Adrenal gland (tissue), 12 donors: Measurements from ENCODE around the gene FMN1. TPM values are rescaled to one million over a fixed set of nuclear protein-coding genes. Genes with fewer than 3 reads are reported as not detected.
A peak's percentile ranks its signal among the peaks of the same experiment; 100 is the strongest.

Experiments used
- DNase-seq, 7 donors: peaks; one replicate each; pipeline ENCODE4 v3.0.0-alpha.2; 2019 to 2020
- H3K27ac ChIP-seq, 5 donors: fragments of 200-600 bp; sonication (generic) in 4 of 5; 1 replicate in 3 of 5; 2 replicates in 2 of 5; pipeline versions ENCODE4 v1.5.1 to v1.8.0; 2016 to 2020; ENCODE audit warnings: mild to moderate bottlenecking in 1 of 5
- H3K27me3 ChIP-seq: fragments of 200-600 bp; 2 replicates; pipeline ENCODE4 v1.8.0; 2021
- H3K36me3 ChIP-seq, 2 donors: fragments of 200-600 bp; replicated peaks in 1 of 2; 1 replicate in 1 of 2; 2 replicates in 1 of 2; pipeline versions ENCODE4 v1.5.1 to v1.8.0; 2018 to 2022
- H3K4me1 ChIP-seq, 2 donors: fragments of 200-600 bp; replicated peaks in 1 of 2; 1 replicate in 1 of 2; 2 replicates in 1 of 2; pipeline versions ENCODE4 v1.5.1 to v1.8.0; 2018 to 2021
- H3K4me3 ChIP-seq, 4 donors: fragments of 200-600 bp; sonication (generic) in 3 of 4; one replicate each; pipeline ENCODE4 v1.5.1; 2016 to 2018
- H3K9me3 ChIP-seq, 3 donors: fragments of 200-600 bp; sonication (generic) in 1 of 3; replicated peaks in 1 of 3; 1 replicate in 2 of 3; 2 replicates in 1 of 3; pipeline versions ENCODE4 v1.5.1 to v1.8.0; 2016 to 2021
- CTCF ChIP-seq, 6 experiments: fragments of 450-650 bp in 4 of 6; fragments of 200-600 bp in 2 of 6; sonication (generic) in 1 of 6; IDR thresholded peaks; 1 replicate in 5 of 6; 2 replicates in 1 of 6; pipeline versions ENCODE4 v1.5.1 to v1.8.0; 2016 to 2021; ENCODE audit warnings: antibody characterized with exemption in 6 of 6, mild to moderate bottlenecking in 2 of 6, moderate library complexity in 1 of 6
- POLR2A ChIP-seq, 2 donors: fragments of 450-650 bp; IDR thresholded peaks; one replicate each; pipeline ENCODE4 v1.6.1; 2017; ENCODE audit warnings: antibody characterized with exemption in 2 of 2, mild to moderate bottlenecking in 2 of 2, moderate library complexity in 1 of 2
- WGBS, 4 donors: extraction: QIAGEN DNeasy Blood & Tissue Kit in 2 of 4; methylation state at CpG; one replicate each; pipeline versions ENCODE4 v1.1.5 to v1.1.7; 2013 to 2017; 5-methylcytosine and 5-hydroxymethylcytosine counted together
- intact Hi-C, 2 donors: fragments of 100-400 bp; cut with DNase I; formaldehyde crosslinking; loops; one replicate each; pipeline versions ENCODE4 v1.14.1 to v1.15.0; 2022 to 2023
- polyA plus RNA-seq, 3 donors: library from polyadenylated mRNA; stranded (reverse); fragments of 200-250 nt in 2 of 3; fragments of 350-450 nt in 1 of 3; fragmentation: Illumina TruSeq in 1 of 3; extraction: RNeasy Lipid Tissue Mini Kit (QIAGEN cat#74804) in 1 of 3; gene quantifications; one replicate each; pipeline ENCODE4 v1.2.3, GENCODE V29; 2013 to 2014
- total RNA-seq, 9 donors: library from RNA; depleted of rRNA in 4 of 9; stranded (reverse); fragments of >200 nt in 4 of 9; fragments of 120-200 nt in 1 of 9; fragmentation: NEBNext Ultra II Directional in 1 of 9; extraction: Animal tissue kit (Norgen Biotek cat#: 25700) in 1 of 9; gene quantifications; one replicate each; pipeline versions ENCODE4 v1.1.0 to v1.2.4, GENCODE V29; 2013 to 2023
- donor health status: healthy with polysubstance abuse.
- donor health status: Bipolar disorder and iron deficiency.
- donor health status: DM: yes; HTN: yes; CAD: no.
- donor health status: DM: no; HTN: no; CAD: no.
- donor health status: DM: no; HTN: no; CAD: no.
- donor health status: DM: yes; HTN: yes; CAD: no.

FMN1 gene
- total and polyA plus RNA-seq, 12 donors, result 0.37 to 29.2 (median 11.4) TPM

- H3K27ac ChIP-seq, result no peak overlapping the region
- no peaks in the 10 kb centered on the region for H3K36me3 ChIP-seq
- H3K27me3 ChIP-seq, result no peaks in the 10 kb centered on the region
- intact Hi-C loops, result no loop called here
- no peaks in the 10 kb centered on the region for H3K9me3 ChIP-seq
- no peak for DNase-seq
- no peaks in the 10 kb centered on the region for H3K4me1 ChIP-seq
- TF ChIP-seq POLR2A (IDR thresholded peaks at IDR 0.05) (no peak), CTCF (IDR thresholded peaks at IDR 0.05) (no peak)
- no peak overlapping the region for H3K4me3 ChIP-seq
These were observed 9.6 kb upstream of the FMN1 start for GRCh38 chr15:33204087-33204486.

GRCh38 chr15:33201491-33202231, 7.1 kb upstream of the FMN1 start:
- Histone ChIP-seq H3K9me3 (no peaks in the 10 kb centered on the region), H3K36me3 (no peaks in the 10 kb centered on the region), H3K4me1 (no peaks in the 10 kb centered on the region), H3K27ac (peak overlapping the region in 1 of 5 donors; percentile 43), H3K27me3 (no peaks in the 10 kb centered on the region), H3K4me3 (peak overlapping the region in 1 of 4 donors; percentile 48)
- TF ChIP-seq CTCF (IDR thresholded peaks at IDR 0.05) (peak in 2 of 6 experiments; percentile 8 to 15), POLR2A (IDR thresholded peaks at IDR 0.05) (peak in 1 of 2 donors; percentile 73)
- 17 to 26% (median 19%) methylated on average over 9 of the region's 9 CpGs for WGBS, 4 donors
- intact Hi-C loops, result no loop called here
- DNase-seq, result peak; percentile 67 to 89 (median 81)

GRCh38 chr15:33200903-33201302, 6.4 kb upstream of the FMN1 start:
- Histone ChIP-seq H3K36me3 (no peaks in the 10 kb centered on the region), H3K9me3 (no peaks in the 10 kb centered on the region), H3K27me3 (no peaks in the 10 kb centered on the region), H3K27ac (no peak overlapping the region), H3K4me3 (no peak overlapping the region), H3K4me1 (no peaks in the 10 kb centered on the region)
- no peak for DNase-seq
- 87 to 90% (median 88%) methylated on average over 7 of the region's 7 CpGs for WGBS, 4 donors
- TF ChIP-seq CTCF (IDR thresholded peaks at IDR 0.05) (no peak), POLR2A (IDR thresholded peaks at IDR 0.05) (no peak)
- intact Hi-C loops, result no loop called here

GRCh38 chr15:33200444-33200843, 5.9 kb upstream of the FMN1 start:
- WGBS, 4 donors, result 71 to 89% (median 85%) methylated on average over 5 of the region's 5 CpGs
- DNase-seq, result no peak
- no peak for TF ChIP-seq CTCF (IDR thresholded peaks at IDR 0.05)
- TF ChIP-seq POLR2A (IDR thresholded peaks at IDR 0.05), result no peak
- no peaks in the 10 kb centered on the region for H3K9me3 ChIP-seq
- H3K4me1 ChIP-seq, result no peaks in the 10 kb centered on the region
- no peak overlapping the region for H3K27ac ChIP-seq
- no peak overlapping the region for H3K4me3 ChIP-seq
- no peaks in the 10 kb centered on the region for H3K36me3 ChIP-seq
- no peaks in the 10 kb centered on the region for H3K27me3 ChIP-seq
- intact Hi-C loops, result no loop called here
